ENCODE data around the gene CLRN1. TPM values are rescaled to one million over a fixed set of nuclear protein-coding genes. Genes with fewer than 3 reads are reported as not detected.
A peak's percentile ranks its signal among the peaks of the same experiment; 100 is the strongest.

The CLRN1 gene
- not detected for total RNA-seq (2021; fragmentation: NEBNext Ultra II Directional; extraction: Animal tissue kit (Norgen Biotek cat#: 25700))
- long read RNA-seq, result 0 reads

GRCh38 chr3:150972366-150973071, at the start of gene CLRN1:
Gene CLRN1 (minus strand): TSS chr3:150972727. CDS start chr3:150972708, 19 bp downstream.
- Mint-ChIP-seq H3K27me3 (ENCODE audit: insufficient read depth) (peaks cover 11% of the 10 kb centered on the region), H3K36me3 (ENCODE audit: low read depth) (no peaks in the 10 kb centered on the region), H3K27ac (no peak within 1 kb of the TSS), H3K4me3 (no peak within 1 kb of the TSS), H3K4me1 (ENCODE audit: low read depth) (peaks cover 12% of the 10 kb centered on the region), H3K9me3 (no peaks in the 10 kb centered on the region)
- no peak for DNase-seq
- no peak for TF ChIP-seq CTCF (IDR thresholded peaks at IDR 0.05)

GRCh38 chr3:151016478-151016795, 43.9 kb upstream of the CLRN1 start:
- H3K9me3 Mint-ChIP-seq, result no peaks in the 10 kb centered on the region

GRCh38 chr3:151015767-151016477, 43.4 kb upstream of the CLRN1 start:
- Mint-ChIP-seq H3K27me3 (ENCODE audit: insufficient read depth) (no peaks in the 10 kb centered on the region; the same call in none of the 2 replicates), H3K27ac (no peak overlapping the region), H3K4me3 (no peak overlapping the region), H3K9me3 (no peaks in the 10 kb centered on the region), H3K36me3 (ENCODE audit: low read depth) (no peaks in the 10 kb centered on the region), H3K4me1 (ENCODE audit: low read depth) (peaks cover 9% of the 10 kb centered on the region; the same call in 1 of the 2 replicates)
- TF ChIP-seq CTCF (IDR thresholded peaks at IDR 0.05), result no peak
- DNase-seq, result no peak

More at GRCh38 chr3:151016478-151016795, 43.9 kb upstream of the CLRN1 start:
- Mint-ChIP-seq H3K4me3 (no peak overlapping the region), H3K36me3 (ENCODE audit: low read depth) (no peaks in the 10 kb centered on the region), H3K4me1 (ENCODE audit: low read depth) (peaks cover 9% of the 10 kb centered on the region; the same call in 1 of the 2 replicates), H3K27ac (no peak overlapping the region), H3K27me3 (ENCODE audit: insufficient read depth) (no peaks in the 10 kb centered on the region; the same call in none of the 2 replicates)
- DNase-seq, result peak; percentile 52
- TF ChIP-seq CTCF (IDR thresholded peaks at IDR 0.05), result no peak

- Mint-ChIP-seq H3K27ac (no peak overlapping the region), H3K9me3 (no peaks in the 10 kb centered on the region), H3K4me1 (ENCODE audit: low read depth) (peaks cover 9% of the 10 kb centered on the region; the same call in 1 of the 2 replicates), H3K36me3 (ENCODE audit: low read depth) (no peaks in the 10 kb centered on the region), H3K4me3 (no peak overlapping the region), H3K27me3 (ENCODE audit: insufficient read depth) (no peaks in the 10 kb centered on the region; the same call in none of the 2 replicates)
- DNase-seq, result no peak
- no peak for TF ChIP-seq CTCF (IDR thresholded peaks at IDR 0.05)
Measured at GRCh38 chr3:151015181-151015580, 42.7 kb upstream of the CLRN1 start.

- Mint-ChIP-seq H3K36me3 (ENCODE audit: low read depth) (no peaks in the 10 kb centered on the region), H3K4me1 (ENCODE audit: low read depth) (peaks cover 9% of the 10 kb centered on the region; the same call in 1 of the 2 replicates), H3K9me3 (no peaks in the 10 kb centered on the region), H3K4me3 (no peak overlapping the region), H3K27ac (no peak overlapping the region), H3K27me3 (ENCODE audit: insufficient read depth) (no peaks in the 10 kb centered on the region; the same call in none of the 2 replicates)
- DNase-seq, result no peak
- TF ChIP-seq CTCF (IDR thresholded peaks at IDR 0.05), result no peak
Measured at GRCh38 chr3:151014501-151015018, 42.0 kb upstream of the CLRN1 start.
